Retinal pigment epithelial cell (primary cell): ENCODE data around the gene OAF.

Experiments
- DNase-seq: peaks from one replicate; pipeline ENCODE4 v3.0.0-alpha.2; 2010; ENCODE audit warnings: low read depth
- H3K4me3 ChIP-seq: 2 replicates; pipeline ENCODE4 v1.5.1; 2011; ENCODE audit warnings: mild to moderate bottlenecking, low read length, control low read depth, moderate library complexity
- CTCF ChIP-seq: conservative IDR thresholded peaks from 2 replicates; pipeline ENCODE4 v1.5.1; 2011; ENCODE audit warnings: low read depth, low read length, control low read depth, inconsistent platforms

The OAF gene

GRCh38 chr11:120279502-120279901, 68.7 kb downstream of the OAF start:
- no peak for DNase-seq
- no peak overlapping the region for H3K4me3 ChIP-seq
- TF ChIP-seq CTCF, result no peak
